GM12878 (cell line): Measurements from ENCODE around the gene RASGRF1. TPM values are rescaled to one million over a fixed set of nuclear protein-coding genes. Genes with fewer than 3 reads are reported as not detected.
A peak's percentile ranks its signal among the peaks of the same experiment; 100 is the strongest.

Source experiments
- ATAC-seq: fragments of 200-7000 bp; cut with Tn5 transposase; 3 replicates; pipeline ENCODE4 v1.9.1; 2020; ENCODE audit warnings: mild to moderate bottlenecking, moderate library complexity
- BruUV-seq: library from RNA; stranded (reverse); fragments of 400-500 nt; replicated peaks from 2 replicates; lab custom pipeline; 2021; lab: Mats Ljungman, UMichigan
- CTCF ChIA-PET: fragments of 300-600 bp; sonication (Branson Sonifier 250); formaldehyde crosslinking; extraction: SDS; loops from one replicate; lab custom pipeline; 2021; ENCODE audit warnings: inconsistent platforms; lab: Yijun Ruan, JAX
- POLR2A ChIA-PET: fragments of 350-600 bp; formaldehyde crosslinking; extraction: SDS; loops from one replicate; lab custom pipeline; 2021; ENCODE audit warnings: inconsistent platforms; lab: Charles Lee
- RAD21 ChIA-PET: fragments of 300-600 bp; sonication (Branson Sonifier 250); formaldehyde crosslinking; loops from one replicate; lab custom pipeline; 2023; ENCODE audit warnings: antibody characterized with exemption; ENCODE audit not compliant: unreplicated experiment; lab: Charles Lee
- SMC1A ChIA-PET: fragments of 300-600 bp; sonication (Branson Sonifier 250); formaldehyde crosslinking; loops from one replicate; lab custom pipeline; 2023; ENCODE audit not compliant: unreplicated experiment, uncharacterized antibody; lab: Charles Lee
- DNase-seq: peaks from one replicate; pipeline ENCODE4 v3.0.0-alpha.2; 2011; ENCODE audit warnings: low read depth, low spot score
- FAIRE-seq: peaks from 3 replicates; lab custom pipeline; 2011; peaks lifted over from hg19 to GRCh38; lab: Jason Lieb, UNC
- H2AFZ ChIP-seq: 2 replicates; pipeline ENCODE4 v1.6.0; 2011; ENCODE audit warnings: low read depth, low read length, control low read depth; ENCODE audit not compliant: control insufficient read depth
- H3K27ac ChIP-seq: 2 replicates; pipeline ENCODE4 v1.5.1; 2011; ENCODE audit warnings: control low read depth; ENCODE audit not compliant: control insufficient read depth, insufficient read depth
- H3K27me3 ChIP-seq, 2 experiments: replicated peaks in 1 of 2; 2 replicates each; pipeline versions ENCODE4 v1.6.0 to v1.6.1; 2011; ENCODE audit warnings: low read length in 1 of 2; ENCODE audit not compliant: control insufficient read depth in 2 of 2, insufficient read depth in 2 of 2
- H3K36me3 ChIP-seq, 2 experiments: 2 replicates each; pipeline ENCODE4 v1.5.1; 2011; ENCODE audit warnings: low read length in 1 of 2; ENCODE audit not compliant: control insufficient read depth in 2 of 2, insufficient read depth in 2 of 2
- H3K4me1 ChIP-seq: 2 replicates; pipeline ENCODE4 v1.6.1; 2011; ENCODE audit warnings: mild to moderate bottlenecking, low read length, moderate library complexity, mixed read lengths; ENCODE audit not compliant: control insufficient read depth, insufficient read depth
- H3K4me2 ChIP-seq: 2 replicates; pipeline ENCODE4 v1.6.0; 2011; ENCODE audit warnings: control low read depth; ENCODE audit not compliant: control insufficient read depth, insufficient read depth
- H3K4me3 ChIP-seq: fragments of 200-600 bp; sonication (generic); 2 replicates; pipeline ENCODE4 v1.5.1; 2016
- H3K79me2 ChIP-seq: 2 replicates; pipeline ENCODE4 v1.6.0; 2011; ENCODE audit warnings: low read length; ENCODE audit not compliant: control insufficient read depth, insufficient read depth
- H3K9ac ChIP-seq: 2 replicates; pipeline ENCODE4 v1.8.0; 2011; ENCODE audit warnings: low read length, control low read depth, mixed read lengths; ENCODE audit not compliant: control insufficient read depth, insufficient read depth
- H3K9me3 ChIP-seq: replicated peaks from 3 replicates; pipeline ENCODE4 v1.5.1; 2011; ENCODE audit warnings: mild to moderate bottlenecking, low read length; ENCODE audit not compliant: control insufficient read depth, insufficient read depth
- H4K20me1 ChIP-seq: 2 replicates; pipeline ENCODE4 v1.6.0; 2011; ENCODE audit not compliant: control insufficient read depth, insufficient read depth
- BHLHE40 ChIP-seq, 2 experiments: fragments of 450-650 bp in 1 of 2; IDR thresholded peaks; 2 replicates each; pipeline ENCODE4 v1.6.1; 2011 to 2017; ENCODE audit warnings: low read depth in 2 of 2, borderline replicate concordance in 1 of 2, improper control_type of control experiment in 1 of 2, low read length in 1 of 2, mild to moderate bottlenecking in 1 of 2
- BRCA1 ChIP-seq: IDR thresholded peaks from 2 replicates; pipeline ENCODE4 v1.6.1; 2011; ENCODE audit warnings: low read depth, low read length, improper control_type of control experiment
- EED ChIP-seq: sonication (generic); IDR thresholded peaks from 2 replicates; pipeline ENCODE4 v1.6.1; 2016; ENCODE audit warnings: antibody characterized with exemption, low read depth
- LARP7 ChIP-seq: fragments of 450-650 bp; IDR thresholded peaks from 2 replicates; pipeline ENCODE4 v1.6.1; 2017; ENCODE audit warnings: mild to moderate bottlenecking
- MEF2B ChIP-seq: fragments of 450-650 bp; IDR thresholded peaks from 2 replicates; pipeline ENCODE4 v1.6.1; 2018; ENCODE audit warnings: mild to moderate bottlenecking, moderate library complexity; ENCODE audit not compliant: partially characterized antibody, poor library complexity, severe bottlenecking
- MYB ChIP-seq: fragments of 150-350 bp; IDR thresholded peaks from 2 replicates; pipeline ENCODE4 v1.6.1; 2014; ENCODE audit warnings: mild to moderate bottlenecking, low read depth, low read length, borderline replicate concordance
- NBN ChIP-seq: fragments of 450-650 bp; IDR thresholded peaks from 2 replicates; pipeline ENCODE4 v1.6.1; 2016
- NFIC ChIP-seq: IDR thresholded peaks from 2 replicates; pipeline ENCODE4 v1.6.1; 2012; ENCODE audit warnings: low read depth, mild to moderate bottlenecking, inconsistent platforms, low read length, moderate library complexity
- PAX5 ChIP-seq: IDR thresholded peaks from 2 replicates; pipeline ENCODE4 v1.6.1; 2011; ENCODE audit warnings: low read depth, low read length, borderline replicate concordance
- POLR2AphosphoS2 ChIP-seq: IDR thresholded peaks from 2 replicates; pipeline ENCODE4 v1.6.1; 2011; ENCODE audit warnings: low read depth, mild to moderate bottlenecking, low read length, improper control_type of control experiment, moderate library complexity
- POU2F2 ChIP-seq: IDR thresholded peaks from 3 replicates; pipeline ENCODE4 v1.6.1; 2011; ENCODE audit warnings: low read depth, mild to moderate bottlenecking, low read length, borderline replicate concordance
- RBBP5 ChIP-seq: fragments of 200-600 bp; sonication (generic); conservative IDR thresholded peaks from 2 replicates; pipeline ENCODE4 v1.6.1; 2016
- STAT3 ChIP-seq: IDR thresholded peaks from 2 replicates; pipeline ENCODE4 v1.6.1; 2011; ENCODE audit warnings: low read depth, low read length, improper control_type of control experiment
- ZNF384 ChIP-seq: IDR thresholded peaks from 2 replicates; pipeline ENCODE4 v1.6.1; 2012; ENCODE audit warnings: low read depth, mild to moderate bottlenecking, low read length, improper control_type of control experiment, borderline replicate concordance
- WGBS: methylation state at CpG from one replicate; pipeline ENCODE4 v1.1.6; 2016; ENCODE audit warnings: low lambda C conversion rate; ENCODE audit not compliant: insufficient replicate concordance, insufficient coverage; ENCODE audit errors: missing lambda C conversion rate; 5-methylcytosine and 5-hydroxymethylcytosine counted together
- in situ Hi-C: fragments of 300-500 bp; cut with MboI; formaldehyde crosslinking; loops from 9 replicates; pipeline ENCODE4 v1.14.3; 2018; ENCODE audit warnings: mixed read lengths
- intact Hi-C: fragments of 100-400 bp; cut with micrococcal nuclease; formaldehyde crosslinking; loops from one replicate; pipeline ENCODE4 v1.14.2; 2022; ENCODE audit not compliant: unreplicated experiment
- polyA plus RNA-seq, 11 experiments: library from polyadenylated mRNA; depleted of rRNA in 4 of 11; unstranded in 6 of 11; stranded (reverse) in 5 of 11; fragments of >200 nt; fragmentation: Nextera tagmentation in 4 of 11; fragmentation: Illumina TruSeq in 1 of 11; extraction: Ambion mirVana in 4 of 11; extraction: Trizol in 1 of 11; gene quantifications; 1 replicate in 1 of 11; 2 replicates in 10 of 11; pipeline versions ENCODE4 v1.2.1 to v1.2.3, GENCODE V29; 2011 to 2016; ENCODE audit warnings: inconsistent platforms in 2 of 11, missing spikeins in 2 of 11, low read depth in 1 of 11
- total RNA-seq, 4 experiments: library from RNA; depleted of rRNA in 3 of 4; stranded (reverse); fragments of >200 nt in 3 of 4; fragmentation: Illumina TruSeq in 1 of 4; extraction: Trizol in 1 of 4; gene quantifications; 2 replicates each; pipeline versions ENCODE4 v1.2.1 to v1.2.3, GENCODE V29; 2013 to 2021

RASGRF1 gene
- total and polyA plus RNA-seq, 10 of the 15 experiments (the other 5 are each of a cell fraction or from before 2014, with no cell fraction given), result 0.20 to 1.9 (median 0.86) TPM

DNA sequence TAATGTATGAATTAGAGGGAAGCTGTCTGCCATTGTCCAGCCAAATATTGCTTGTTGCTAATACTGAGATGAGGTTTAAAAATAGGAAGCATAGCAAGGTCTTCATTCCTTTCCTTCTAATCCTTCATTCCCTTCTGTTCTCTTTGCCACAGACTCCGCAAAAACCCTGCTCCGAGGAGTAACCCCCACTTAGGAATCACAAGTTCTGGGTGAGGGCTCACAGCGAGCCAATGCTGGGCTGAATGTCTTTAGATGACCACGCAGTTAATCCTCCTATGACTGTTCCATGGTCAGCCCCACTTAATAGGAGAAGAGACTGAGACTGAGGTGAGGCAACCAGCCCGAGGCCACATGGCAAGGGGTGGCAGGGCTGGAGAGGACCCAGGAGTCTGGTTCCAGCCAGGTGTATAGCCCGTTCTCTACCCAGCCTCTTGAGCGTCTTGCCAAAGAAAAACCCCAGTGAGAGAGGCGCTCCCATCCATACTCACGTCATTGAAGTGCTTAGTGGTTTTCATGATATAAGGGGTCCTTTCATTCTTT lies 100.8 kb downstream of the RASGRF1 start:
- intact Hi-C loops (no loop called here), in situ Hi-C loops (loop anchor here (25.0 kb wide), 1 partner anchor 827 kb away; no protein-coding TSS in a partner anchor)
- ATAC-seq (no peak), FAIRE-seq (no peak), DNase-seq (no peak)
- no TSS peak for BruUV-seq
- Histone ChIP-seq H3K9ac (no peak overlapping the region), H4K20me1 (no peaks in the 10 kb centered on the region), H3K27me3 (no peaks in the 10 kb centered on the region), H3K27ac (no peak overlapping the region), H2AFZ (no peak overlapping the region), H3K4me2 (no peak overlapping the region), H3K4me1 (peaks cover 26% of the 10 kb centered on the region), H3K4me3 (no peak overlapping the region), H3K36me3 (no peaks in the 10 kb centered on the region), H3K79me2 (no peaks in the 10 kb centered on the region), H3K9me3 (no peaks in the 10 kb centered on the region; the same call in 2 of the 3 replicates)
- SMC1A ChIA-PET, result interaction anchor here (1.2 to 3.3 kb wide), 6 partner anchors 11 to 81 kb away, joined by 4 to 17 read pairs (median 11); no protein-coding TSS in a partner anchor
- 83% methylated on average over 9 of the region's 9 CpGs for WGBS
- POLR2A ChIA-PET, result interaction anchor here (0.5 to 1.7 kb wide), 6 partner anchors 8 to 132 kb away, joined by 3 to 12 read pairs (median 8); no protein-coding TSS in a partner anchor
- no peak for TF ChIP-seq MYB
- CTCF ChIA-PET, result interaction anchor here (0.5 to 4.0 kb wide), 8 partner anchors 10 to 195 kb away, joined by 3 to 30 read pairs (median 10); no protein-coding TSS in a partner anchor
- RAD21 ChIA-PET, result interaction anchor here (1.0 to 2.7 kb wide), 7 partner anchors 9 to 195 kb away, joined by 3 to 30 read pairs (median 4); no protein-coding TSS in a partner anchor

DNA sequence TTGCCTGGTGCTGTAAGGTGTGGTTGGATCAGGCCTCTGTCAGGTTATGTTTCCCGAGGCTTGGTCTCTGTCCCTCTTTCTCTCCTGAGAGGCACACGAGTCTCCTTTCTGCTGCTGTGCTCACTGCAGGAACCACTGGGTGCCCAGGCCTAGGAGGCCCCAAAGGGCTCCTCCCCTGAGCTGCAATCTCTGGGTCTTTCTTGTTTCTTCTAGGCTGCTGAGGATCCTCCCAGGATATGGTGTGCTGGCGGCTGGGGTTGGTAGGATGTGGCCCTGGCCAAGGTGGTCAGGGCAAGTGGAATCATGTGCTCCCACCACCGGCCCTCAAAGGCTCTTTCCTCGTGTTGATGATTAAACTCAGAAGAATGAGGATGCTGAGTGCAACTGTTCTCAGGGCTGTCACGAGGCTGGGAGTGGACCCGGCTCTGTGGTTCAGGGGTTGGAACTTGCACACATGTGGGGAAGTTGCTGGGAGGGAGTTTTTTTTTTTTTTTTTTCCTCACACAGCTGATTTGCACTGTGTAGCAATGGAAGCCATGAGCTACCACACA lies 102.1 kb downstream of the RASGRF1 start:
- Histone ChIP-seq H3K4me3 (no peak overlapping the region), H3K36me3 (no peaks in the 10 kb centered on the region), H3K79me2 (no peaks in the 10 kb centered on the region), H3K27me3 (no peaks in the 10 kb centered on the region), H3K27ac (peak overlapping the region; percentile 33; the same call in 1 of the 2 replicates), H3K4me1 (peaks cover 26% of the 10 kb centered on the region), H3K9ac (no peak overlapping the region; the same call in 1 of the 2 replicates), H3K9me3 (no peaks in the 10 kb centered on the region; the same call in 2 of the 3 replicates), H4K20me1 (no peaks in the 10 kb centered on the region), H3K4me2 (peak overlapping the region; percentile 41; the same call in 1 of the 2 replicates), H2AFZ (peak overlapping the region; percentile 46)
- ChIA-PET RAD21 (interaction anchor here (0.6 to 2.7 kb wide), 17 partner anchors 10 to 1431 kb away, joined by 3 to 30 read pairs (median 3); no protein-coding TSS in a partner anchor), POLR2A (interaction anchor here (0.6 to 2.1 kb wide), 11 partner anchors 8 to 147 kb away, joined by 3 to 12 read pairs (median 6); no protein-coding TSS in a partner anchor), CTCF (interaction anchor here (0.6 to 4.0 kb wide), 8 partner anchors 9 to 196 kb away, joined by 3 to 30 read pairs (median 10); no protein-coding TSS in a partner anchor), SMC1A (interaction anchor here (0.6 to 3.3 kb wide), 9 partner anchors 9 to 1847 kb away, joined by 3 to 17 read pairs (median 6); no protein-coding TSS in a partner anchor)
- in situ Hi-C loops, result loop anchor here (25.0 kb wide), 1 partner anchor 826 kb away; no protein-coding TSS in a partner anchor
- FAIRE-seq (no peak), DNase-seq (peak; percentile 63), ATAC-seq (peak; percentile 81)
- intact Hi-C loops, result no loop called here
- BruUV-seq, result no TSS peak
- 56% methylated on average over 7 of the region's 7 CpGs for WGBS
- TF ChIP-seq POU2F2 (no peak), LARP7 (no peak), POLR2AphosphoS2 (no peak), PAX5 (0 out of 2 replicates have a peak, but pooled peaks have one; percentile 11), ZNF384 (peak; percentile 95), BRCA1 (no peak), EED (peak; percentile 47; the same call in 1 of the 2 replicates), STAT3 (no peak), NFIC (no peak), RBBP5 (no peak), MEF2B (peak; percentile 19), BHLHE40 (IDR thresholded peaks at IDR 0.05; ENCODE audit: borderline replicate concordance in 1 of 2, low read depth in 2 of 2, low read length in 1 of 2) (peak; percentile 74 to 86), NBN (peak; percentile 58; the same call in 1 of the 2 replicates)
